GM10847 (cell line): ENCODE results near the gene PLEKHH3.

ENCODE experiments used
- POLR2A ChIP-seq: IDR thresholded peaks from 2 replicates; pipeline ENCODE4 v1.6.1; 2011; ENCODE audit not compliant: insufficient read length; ENCODE audit errors: extremely low read depth

PLEKHH3 gene

GRCh38 chr17:42667088-42667951 is 9.5 kb downstream of the PLEKHH3 start:
- TF ChIP-seq POLR2A, result no peak

GRCh38 chr17:42665581-42666001 is 11.2 kb downstream of the PLEKHH3 start:
- no peak for TF ChIP-seq POLR2A

GRCh38 chr17:42660692-42661345 is 16.0 kb downstream of the PLEKHH3 start:
- no peak for TF ChIP-seq POLR2A

GRCh38 chr17:42659079-42659931 is 17.5 kb downstream of the PLEKHH3 start, which contains the start of gene TUBG2:
TSS of gene TUBG2 (plus strand) at chr17:42659284. CDS start at chr17:42659504, 220 bp downstream.
- TF ChIP-seq POLR2A, result peak; percentile 24

- no peak for TF ChIP-seq POLR2A
Observed at GRCh38 chr17:42657824-42658588, 18.8 kb downstream of the PLEKHH3 start.

- TF ChIP-seq POLR2A, result no peak
Observed at GRCh38 chr17:42655528-42655927, 21.3 kb downstream of the PLEKHH3 start.

GRCh38 chr17:42653179-42654124 is 23.3 kb downstream of the PLEKHH3 start:
- TF ChIP-seq POLR2A, result no peak

GRCh38 chr17:42651392-42651791 is 25.4 kb downstream of the PLEKHH3 start:
- no peak for TF ChIP-seq POLR2A

GRCh38 chr17:42647778-42648177 is 29.0 kb downstream of the PLEKHH3 start:
- no peak for TF ChIP-seq POLR2A

GRCh38 chr17:42642336-42642735 is 34.5 kb downstream of the PLEKHH3 start:
- TF ChIP-seq POLR2A, result no peak

GRCh38 chr17:42640121-42640520 is 36.7 kb downstream of the PLEKHH3 start:
- no peak for TF ChIP-seq POLR2A

GRCh38 chr17:42639525-42640113 is 37.2 kb downstream of the PLEKHH3 start:
- TF ChIP-seq POLR2A, result no peak

GRCh38 chr17:42632949-42633444 is 43.8 kb downstream of the PLEKHH3 start:
- TF ChIP-seq POLR2A, result no peak
